Neuron (in vitro differentiated cells): ENCODE results near the gene ZNF629.

Experiments
- H2AFZ ChIP-seq: one replicate; pipeline ENCODE4 v1.6.1; 2013; ENCODE audit warnings: low read depth, mild to moderate bottlenecking, inconsistent platforms, low read length, moderate library complexity
- H3K27me3 ChIP-seq: one replicate; pipeline ENCODE4 v1.6.1; 2013; ENCODE audit warnings: low read length; ENCODE audit not compliant: insufficient read depth
- H3K36me3 ChIP-seq: one replicate; pipeline ENCODE4 v1.6.1; 2013; ENCODE audit warnings: low read length; ENCODE audit not compliant: insufficient read depth
- H3K4me1 ChIP-seq: one replicate; pipeline ENCODE4 v1.6.1; 2013; ENCODE audit warnings: low read length; ENCODE audit not compliant: insufficient read depth
- H3K4me3 ChIP-seq: 2 replicates; pipeline ENCODE4 v1.5.1; 2013; ENCODE audit warnings: mild to moderate bottlenecking, low read length, moderate library complexity
- H3K9me3 ChIP-seq: one replicate; pipeline ENCODE4 v1.6.1; 2013; ENCODE audit warnings: low read length

Gene ZNF629

GRCh38 chr16:30782486-30783279 is 4.3 kb downstream of the ZNF629 start:
- no peak overlapping the region for H2AFZ ChIP-seq
- peaks cover 43% of the 10 kb centered on the region for H3K36me3 ChIP-seq
- H3K4me1 ChIP-seq: peaks cover 22% of the 10 kb centered on the region
- no peak overlapping the region for H3K4me3 ChIP-seq
- no peaks in the 10 kb centered on the region for H3K9me3 ChIP-seq
- H3K27me3 ChIP-seq: no peaks in the 10 kb centered on the region

GRCh38 chr16:30780549-30780948 is 6.5 kb downstream of the ZNF629 start:
- Histone ChIP-seq H3K36me3 (peaks cover 43% of the 10 kb centered on the region), H3K4me3 (no peak overlapping the region), H3K27me3 (no peaks in the 10 kb centered on the region), H3K4me1 (peaks cover 17% of the 10 kb centered on the region), H3K9me3 (no peaks in the 10 kb centered on the region), H2AFZ (no peak overlapping the region)

- H3K27me3 ChIP-seq: no peaks in the 10 kb centered on the region
- H3K36me3 ChIP-seq: peaks cover 37% of the 10 kb centered on the region
- H2AFZ ChIP-seq: no peak overlapping the region
- no peaks in the 10 kb centered on the region for H3K9me3 ChIP-seq
- no peak overlapping the region for H3K4me3 ChIP-seq
- H3K4me1 ChIP-seq: peaks cover 16% of the 10 kb centered on the region
Observed at GRCh38 chr16:30780021-30780420, 7.0 kb downstream of the ZNF629 start.

- Histone ChIP-seq H3K4me3 (no peak overlapping the region), H3K9me3 (no peaks in the 10 kb centered on the region), H3K27me3 (no peaks in the 10 kb centered on the region), H3K36me3 (peaks cover 36% of the 10 kb centered on the region), H2AFZ (no peak overlapping the region), H3K4me1 (peaks cover 18% of the 10 kb centered on the region)
Observed at GRCh38 chr16:30779596-30779995, 7.4 kb downstream of the ZNF629 start.

GRCh38 chr16:30778549-30779244 is 8.3 kb downstream of the ZNF629 start:
- no peak overlapping the region for H3K4me3 ChIP-seq
- peaks cover 21% of the 10 kb centered on the region for H3K4me1 ChIP-seq
- H3K9me3 ChIP-seq: no peaks in the 10 kb centered on the region
- peaks cover 41% of the 10 kb centered on the region for H3K36me3 ChIP-seq
- H2AFZ ChIP-seq: no peak overlapping the region
- H3K27me3 ChIP-seq: no peaks in the 10 kb centered on the region

GRCh38 chr16:30777591-30778297 is 9.3 kb downstream of the ZNF629 start:
- Histone ChIP-seq H3K4me3 (no peak overlapping the region), H3K9me3 (no peaks in the 10 kb centered on the region), H3K27me3 (no peaks in the 10 kb centered on the region), H3K4me1 (peaks cover 21% of the 10 kb centered on the region), H2AFZ (no peak overlapping the region), H3K36me3 (peaks cover 41% of the 10 kb centered on the region)

- Histone ChIP-seq H3K4me3 (peak overlapping the region; percentile 82), H3K27me3 (no peaks in the 10 kb centered on the region), H3K4me1 (peaks cover 21% of the 10 kb centered on the region), H3K9me3 (no peaks in the 10 kb centered on the region), H2AFZ (no peak overlapping the region), H3K36me3 (peaks cover 45% of the 10 kb centered on the region)
Observed at GRCh38 chr16:30775392-30776188, 11.4 kb downstream of the ZNF629 start.

GRCh38 chr16:30775131-30775391 is 11.9 kb downstream of the ZNF629 start:
- peaks cover 46% of the 10 kb centered on the region for H3K36me3 ChIP-seq
- H2AFZ ChIP-seq: no peak overlapping the region
- peaks cover 21% of the 10 kb centered on the region for H3K4me1 ChIP-seq
- H3K9me3 ChIP-seq: no peaks in the 10 kb centered on the region
- peak overlapping the region; percentile 82 for H3K4me3 ChIP-seq
- no peaks in the 10 kb centered on the region for H3K27me3 ChIP-seq

- Histone ChIP-seq H3K36me3 (peaks cover 46% of the 10 kb centered on the region), H3K4me3 (peak overlapping the region; percentile 82), H3K27me3 (no peaks in the 10 kb centered on the region), H3K9me3 (no peaks in the 10 kb centered on the region), H3K4me1 (peaks cover 21% of the 10 kb centered on the region), H2AFZ (no peak overlapping the region)
Observed at GRCh38 chr16:30774367-30775130, 12.5 kb downstream of the ZNF629 start.

- H3K36me3 ChIP-seq: peaks cover 53% of the 10 kb centered on the region
- no peaks in the 10 kb centered on the region for H3K9me3 ChIP-seq
- H3K27me3 ChIP-seq: no peaks in the 10 kb centered on the region
- H3K4me1 ChIP-seq: peaks cover 21% of the 10 kb centered on the region
- no peak overlapping the region for H2AFZ ChIP-seq
- H3K4me3 ChIP-seq: no peak overlapping the region
Observed at GRCh38 chr16:30773826-30774225, 13.2 kb downstream of the ZNF629 start.

- peaks cover 11% of the 10 kb centered on the region for H3K4me1 ChIP-seq
- H3K36me3 ChIP-seq: peaks cover 74% of the 10 kb centered on the region
- H3K27me3 ChIP-seq: no peaks in the 10 kb centered on the region
- H2AFZ ChIP-seq: no peak overlapping the region
- no peaks in the 10 kb centered on the region for H3K9me3 ChIP-seq
- H3K4me3 ChIP-seq: no peak overlapping the region
Observed at GRCh38 chr16:30771726-30772125, 15.3 kb downstream of the ZNF629 start.

GRCh38 chr16:30769379-30770089 is 17.5 kb downstream of the ZNF629 start:
- Histone ChIP-seq H3K27me3 (no peaks in the 10 kb centered on the region), H3K36me3 (peaks cover 96% of the 10 kb centered on the region), H2AFZ (no peak overlapping the region), H3K4me1 (peaks cover 3% of the 10 kb centered on the region), H3K9me3 (no peaks in the 10 kb centered on the region), H3K4me3 (no peak overlapping the region)
